ENCODE results near the gene UBIAD1. TPM values are rescaled to one million over a fixed set of nuclear protein-coding genes. Genes with fewer than 3 reads are reported as not detected.

Gene UBIAD1
- polyA plus RNA-seq (2013, experiment 1 of 4) = 18.8 TPM
- 21.8 TPM for polyA plus RNA-seq (2013, experiment 2 of 4)
- polyA plus RNA-seq (2013, experiment 3 of 4) = 17.5 TPM
- 18.2 TPM for polyA plus RNA-seq (2013, experiment 4 of 4)

- no peaks in the 10 kb centered on the region for H3K27me3 ChIP-seq (ENCODE audit: control insufficient read depth, insufficient read depth, low read length, poor library complexity, severe bottlenecking)
- 0% methylated on average over 48 to 49 of the region's 64 CpGs for WGBS, 2 experiments
- H3K9me3 ChIP-seq (ENCODE audit: control insufficient read depth, low read length) = no peaks in the 10 kb centered on the region
- no peaks in the 10 kb centered on the region for H3K4me1 ChIP-seq (ENCODE audit: control insufficient read depth, insufficient read depth, low read length)
- peak within 1 kb of the TSS; percentile 94 for H3K4me3 ChIP-seq (ENCODE audit: insufficient read depth, low read depth, low read length)
- H3K36me3 ChIP-seq (ENCODE audit: control insufficient read depth, insufficient read depth, low read length) = no peaks in the 10 kb centered on the region
- peak within 1 kb of the TSS; percentile 28 for H3K27ac ChIP-seq (ENCODE audit: insufficient read depth, low read depth, low read length, poor library complexity, severe bottlenecking)
Measured at GRCh38 chr1:11272832-11273594, at the start of gene UBIAD1. TSS of gene UBIAD1 (plus strand) at chr1:11273198. CDS start at chr1:11273532, 334 bp downstream.

- Histone ChIP-seq H3K9me3 (ENCODE audit: control insufficient read depth, low read length) (no peaks in the 10 kb centered on the region), H3K27me3 (ENCODE audit: control insufficient read depth, insufficient read depth, low read length, poor library complexity, severe bottlenecking) (no peaks in the 10 kb centered on the region), H3K4me1 (ENCODE audit: control insufficient read depth, insufficient read depth, low read length) (no peaks in the 10 kb centered on the region), H3K4me3 (ENCODE audit: insufficient read depth, low read depth, low read length) (no peak overlapping the region), H3K36me3 (ENCODE audit: control insufficient read depth, insufficient read depth, low read length) (peaks cover 45% of the 10 kb centered on the region), H3K27ac (ENCODE audit: insufficient read depth, low read depth, low read length, poor library complexity, severe bottlenecking) (no peak overlapping the region)
- 90 to 94% methylated on average over 10 of the region's 10 CpGs for WGBS, 2 experiments
Measured at GRCh38 chr1:11227106-11228077, 45.6 kb upstream of the UBIAD1 start.

- no peaks in the 10 kb centered on the region for H3K4me1 ChIP-seq (ENCODE audit: control insufficient read depth, insufficient read depth, low read length)
- no peak overlapping the region for H3K27ac ChIP-seq (ENCODE audit: insufficient read depth, low read depth, low read length, poor library complexity, severe bottlenecking)
- 92 to 97% methylated on average over 4 of the region's 4 CpGs for WGBS, 2 experiments
- H3K36me3 ChIP-seq (ENCODE audit: control insufficient read depth, insufficient read depth, low read length) = peaks cover 57% of the 10 kb centered on the region
- no peaks in the 10 kb centered on the region for H3K27me3 ChIP-seq (ENCODE audit: control insufficient read depth, insufficient read depth, low read length, poor library complexity, severe bottlenecking)
- H3K9me3 ChIP-seq (ENCODE audit: control insufficient read depth, low read length) = no peaks in the 10 kb centered on the region
- H3K4me3 ChIP-seq (ENCODE audit: insufficient read depth, low read depth, low read length) = no peak overlapping the region
Measured at GRCh38 chr1:11229203-11229602, 43.8 kb upstream of the UBIAD1 start.

GRCh38 chr1:11233208-11233607 lies 39.8 kb upstream of the UBIAD1 start:
- no peak overlapping the region for H3K4me3 ChIP-seq (ENCODE audit: insufficient read depth, low read depth, low read length)

GRCh38 chr1:11237356-11237755 lies 35.6 kb upstream of the UBIAD1 start:
- H3K4me1 ChIP-seq (ENCODE audit: control insufficient read depth, insufficient read depth, low read length) = no peaks in the 10 kb centered on the region
- no peak overlapping the region for H3K27ac ChIP-seq (ENCODE audit: insufficient read depth, low read depth, low read length, poor library complexity, severe bottlenecking)
- no peaks in the 10 kb centered on the region for H3K27me3 ChIP-seq (ENCODE audit: control insufficient read depth, insufficient read depth, low read length, poor library complexity, severe bottlenecking)
- 95 to 96% methylated on average over 6 of the region's 6 CpGs for WGBS, 2 experiments
- H3K9me3 ChIP-seq (ENCODE audit: control insufficient read depth, low read length) = no peaks in the 10 kb centered on the region
- peaks cover 53% of the 10 kb centered on the region for H3K36me3 ChIP-seq (ENCODE audit: control insufficient read depth, insufficient read depth, low read length)
- no peak overlapping the region for H3K4me3 ChIP-seq (ENCODE audit: insufficient read depth, low read depth, low read length)

More at GRCh38 chr1:11233208-11233607, 39.8 kb upstream of the UBIAD1 start:
- 88 to 94% methylated on average over 2 of the region's 2 CpGs for WGBS, 2 experiments
- H3K27me3 ChIP-seq (ENCODE audit: control insufficient read depth, insufficient read depth, low read length, poor library complexity, severe bottlenecking) = no peaks in the 10 kb centered on the region
- peaks cover 64% of the 10 kb centered on the region for H3K36me3 ChIP-seq (ENCODE audit: control insufficient read depth, insufficient read depth, low read length)
- H3K4me1 ChIP-seq (ENCODE audit: control insufficient read depth, insufficient read depth, low read length) = no peaks in the 10 kb centered on the region
- H3K9me3 ChIP-seq (ENCODE audit: control insufficient read depth, low read length) = no peaks in the 10 kb centered on the region
- no peak overlapping the region for H3K27ac ChIP-seq (ENCODE audit: insufficient read depth, low read depth, low read length, poor library complexity, severe bottlenecking)

GRCh38 chr1:11238311-11238710 lies 34.7 kb upstream of the UBIAD1 start:
- no peak overlapping the region for H3K4me3 ChIP-seq (ENCODE audit: insufficient read depth, low read depth, low read length)
- no peaks in the 10 kb centered on the region for H3K4me1 ChIP-seq (ENCODE audit: control insufficient read depth, insufficient read depth, low read length)
- H3K9me3 ChIP-seq (ENCODE audit: control insufficient read depth, low read length) = no peaks in the 10 kb centered on the region
- WGBS, 2 experiments = 95 to 97% methylated on average over 7 of the region's 7 CpGs
- peaks cover 54% of the 10 kb centered on the region for H3K36me3 ChIP-seq (ENCODE audit: control insufficient read depth, insufficient read depth, low read length)
- H3K27ac ChIP-seq (ENCODE audit: insufficient read depth, low read depth, low read length, poor library complexity, severe bottlenecking) = no peak overlapping the region
- H3K27me3 ChIP-seq (ENCODE audit: control insufficient read depth, insufficient read depth, low read length, poor library complexity, severe bottlenecking) = no peaks in the 10 kb centered on the region

- H3K4me1 ChIP-seq (ENCODE audit: control insufficient read depth, insufficient read depth, low read length) = no peaks in the 10 kb centered on the region
- H3K27me3 ChIP-seq (ENCODE audit: control insufficient read depth, insufficient read depth, low read length, poor library complexity, severe bottlenecking) = no peaks in the 10 kb centered on the region
- WGBS, 2 experiments = 91 to 92% methylated on average over 3 of the region's 3 CpGs
- H3K4me3 ChIP-seq (ENCODE audit: insufficient read depth, low read depth, low read length) = no peak overlapping the region
- no peaks in the 10 kb centered on the region for H3K9me3 ChIP-seq (ENCODE audit: control insufficient read depth, low read length)
- H3K36me3 ChIP-seq (ENCODE audit: control insufficient read depth, insufficient read depth, low read length) = peaks cover 37% of the 10 kb centered on the region
- no peak overlapping the region for H3K27ac ChIP-seq (ENCODE audit: insufficient read depth, low read depth, low read length, poor library complexity, severe bottlenecking)
Measured at GRCh38 chr1:11245248-11245647, 27.8 kb upstream of the UBIAD1 start.

- Histone ChIP-seq H3K27me3 (ENCODE audit: control insufficient read depth, insufficient read depth, low read length, poor library complexity, severe bottlenecking) (no peaks in the 10 kb centered on the region), H3K4me1 (ENCODE audit: control insufficient read depth, insufficient read depth, low read length) (no peaks in the 10 kb centered on the region), H3K36me3 (ENCODE audit: control insufficient read depth, insufficient read depth, low read length) (peaks cover 38% of the 10 kb centered on the region), H3K27ac (ENCODE audit: insufficient read depth, low read depth, low read length, poor library complexity, severe bottlenecking) (no peak overlapping the region), H3K9me3 (ENCODE audit: control insufficient read depth, low read length) (no peaks in the 10 kb centered on the region), H3K4me3 (ENCODE audit: insufficient read depth, low read depth, low read length) (no peak overlapping the region)
- 93 to 95% methylated on average over 7 of the region's 7 CpGs for WGBS, 2 experiments
Measured at GRCh38 chr1:11245904-11246719, 26.9 kb upstream of the UBIAD1 start.

- no peak overlapping the region for H3K4me3 ChIP-seq (ENCODE audit: insufficient read depth, low read depth, low read length)
- H3K27me3 ChIP-seq (ENCODE audit: control insufficient read depth, insufficient read depth, low read length, poor library complexity, severe bottlenecking) = no peaks in the 10 kb centered on the region
- no peaks in the 10 kb centered on the region for H3K4me1 ChIP-seq (ENCODE audit: control insufficient read depth, insufficient read depth, low read length)
- WGBS, 2 experiments = 95 to 96% methylated on average over 4 of the region's 4 CpGs
- H3K9me3 ChIP-seq (ENCODE audit: control insufficient read depth, low read length) = no peaks in the 10 kb centered on the region
- no peak overlapping the region for H3K27ac ChIP-seq (ENCODE audit: insufficient read depth, low read depth, low read length, poor library complexity, severe bottlenecking)
- H3K36me3 ChIP-seq (ENCODE audit: control insufficient read depth, insufficient read depth, low read length) = peaks cover 46% of the 10 kb centered on the region
Measured at GRCh38 chr1:11248169-11248568, 24.8 kb upstream of the UBIAD1 start.
